HT1080 (cell line): ENCODE results near the gene ARID1B. TPM values are rescaled to one million over a fixed set of nuclear protein-coding genes. Genes with fewer than 3 reads are reported as not detected.

Source experiments
- DNase-seq: peaks from one replicate; pipeline ENCODE4 v3.0.0-alpha.2; 2015; ENCODE audit warnings: low read depth
- polyA plus RNA-seq, 2 experiments: library from polyadenylated mRNA; depleted of rRNA; stranded (reverse); fragments of >200 nt; gene quantifications; 2 replicates each; pipeline ENCODE4 v1.2.3, GENCODE V29; 2015
- total RNA-seq: library from RNA; depleted of rRNA; stranded (reverse); fragments of >200 nt; shearing (Covaris generic); gene quantifications from 2 replicates; pipeline ENCODE4 v1.2.3, GENCODE V29; 2014; rRNA removed

ARID1B gene
- 11.2 and 15.5 TPM in 2 replicates for total RNA-seq
- 16.0 and 20.9 TPM in 2 replicates for polyA plus RNA-seq (2015; cell fraction: cytosol; rRNA removed)
- 23.8 and 26.2 TPM in 2 replicates for polyA plus RNA-seq (2015; cell fraction: nucleus; rRNA removed)

DNA sequence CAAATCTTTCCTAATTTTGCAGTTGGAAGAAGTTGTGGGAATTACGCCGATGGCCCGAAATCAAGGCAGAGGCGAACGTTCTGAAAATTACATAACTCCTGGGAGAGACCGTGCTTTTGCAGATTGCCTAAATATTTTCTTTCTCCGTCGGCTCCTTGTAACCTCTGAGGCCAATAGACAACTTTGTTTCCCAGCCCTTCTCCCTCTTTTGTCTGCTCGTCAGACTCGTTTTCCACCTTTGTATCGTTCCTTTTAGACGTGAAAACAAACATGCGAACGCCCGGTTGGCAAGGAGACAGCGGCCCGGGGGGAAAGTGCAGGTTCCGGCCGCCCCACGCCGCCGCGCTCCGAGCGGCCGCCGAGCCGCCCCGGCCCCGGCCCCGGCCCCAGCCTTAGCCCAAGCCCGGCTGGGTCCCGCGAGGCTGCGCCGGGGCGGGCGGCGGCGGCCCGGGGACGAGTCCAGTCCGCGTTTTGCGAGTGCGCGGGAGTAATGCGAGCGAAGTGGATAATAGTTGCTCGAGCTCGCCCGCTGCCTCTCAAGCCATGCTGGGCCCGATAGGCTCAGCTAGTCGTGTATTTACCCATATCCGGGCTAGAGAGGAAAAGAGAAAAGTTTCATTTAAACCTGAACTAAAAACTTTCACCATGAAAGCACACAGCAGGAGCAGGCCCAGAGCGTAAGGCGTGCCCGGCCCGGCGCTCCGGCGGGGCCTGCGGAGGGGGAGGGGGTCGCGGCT is at the start of gene ARID1B:
Gene ARID1B (plus strand): TSS at position 539 of the 737 bp plus-strand sequence. CDS start 303 bp downstream, outside the sequence.
- DNase-seq, result peak; percentile 65

GRCh38 chr6:156727715-156728385 is 49.3 kb upstream of the ARID1B start:
- no peak for DNase-seq

GRCh38 chr6:156729248-156729647 is 47.9 kb upstream of the ARID1B start:
- DNase-seq, result peak; percentile 87

- peak; percentile 64 for DNase-seq
These were observed 45.8 kb upstream of the ARID1B start for GRCh38 chr6:156731396-156731795.

DNA sequence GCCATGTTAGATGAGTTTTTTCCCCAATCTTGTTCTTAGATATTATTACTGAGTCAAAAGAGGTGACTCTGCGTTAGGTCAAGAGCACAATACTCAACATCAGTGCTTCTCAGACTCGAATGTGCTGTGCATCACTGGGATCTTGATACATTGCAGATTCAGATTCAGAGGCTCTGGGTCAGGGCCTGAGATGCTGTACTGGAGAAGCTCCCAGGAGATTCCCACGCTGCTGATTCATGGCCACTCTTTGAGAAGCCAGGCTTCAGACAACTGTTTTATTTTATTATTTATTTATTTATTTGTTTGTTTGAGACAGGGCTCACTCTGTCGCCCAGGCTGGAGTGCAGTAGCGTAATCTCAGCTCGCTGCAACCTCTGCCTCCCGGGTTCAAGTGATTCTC is 41.4 kb upstream of the ARID1B start:
- DNase-seq, result no peak

GRCh38 chr6:156740604-156741003 is 36.6 kb upstream of the ARID1B start:
- no peak for DNase-seq

GRCh38 chr6:156741287-156742073 is 35.7 kb upstream of the ARID1B start:
- no peak for DNase-seq

- DNase-seq, result no peak
These were observed 29.5 kb upstream of the ARID1B start for GRCh38 chr6:156747715-156748114.

- no peak for DNase-seq
These were observed 28.7 kb upstream of the ARID1B start for GRCh38 chr6:156748504-156748903.

- no peak for DNase-seq
These were observed 24.4 kb upstream of the ARID1B start for GRCh38 chr6:156752666-156753301.

DNA sequence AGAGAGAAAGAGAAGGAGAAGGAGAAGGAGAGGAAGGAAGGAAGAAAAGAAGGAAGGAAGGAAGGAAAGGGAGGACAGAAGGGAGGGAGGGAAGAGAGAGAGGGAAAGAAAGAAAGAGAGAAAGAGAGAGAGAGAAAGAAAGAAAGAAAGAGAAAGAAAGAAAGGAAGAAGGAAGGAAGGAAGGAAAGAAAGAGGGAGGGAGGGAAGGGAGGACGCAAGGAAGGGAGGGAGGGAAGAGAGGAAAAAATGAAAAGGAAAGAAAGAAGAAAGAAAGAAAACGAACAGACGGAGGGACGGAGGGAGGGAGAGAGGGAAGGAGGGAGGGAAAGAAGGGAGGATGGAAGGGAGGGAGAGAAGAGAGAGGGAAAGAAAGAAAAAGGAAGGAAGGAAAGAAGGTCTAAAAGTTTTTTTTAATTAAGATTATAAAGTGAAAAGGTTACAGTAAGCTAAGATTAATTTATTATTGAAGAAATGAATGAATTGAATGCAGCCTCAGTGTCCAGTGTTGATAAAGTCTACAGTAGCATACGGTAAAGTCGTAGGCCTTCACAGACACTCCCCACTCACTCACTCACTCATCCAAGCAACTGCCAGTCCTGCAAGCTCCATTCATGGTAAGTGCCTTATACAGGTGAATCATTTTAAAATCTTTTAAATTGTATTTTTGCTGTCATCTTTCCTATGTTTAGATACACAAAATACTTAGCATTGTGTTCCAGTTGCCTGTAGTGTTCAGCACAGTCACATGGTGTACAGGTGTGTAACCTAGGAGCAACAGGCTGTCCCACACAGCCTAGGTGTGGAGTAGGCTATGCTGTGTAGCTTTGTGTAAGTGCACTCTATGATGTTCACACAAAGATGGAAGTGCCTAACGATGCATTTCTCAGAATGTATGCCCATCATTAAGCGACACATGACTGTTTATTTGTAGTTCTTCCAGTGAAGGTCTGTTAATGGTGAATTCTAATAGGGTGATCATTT is 20.3 kb upstream of the ARID1B start:
- DNase-seq, result no peak

- DNase-seq, result no peak
These were observed 19.3 kb upstream of the ARID1B start for GRCh38 chr6:156757849-156758248.

DNA sequence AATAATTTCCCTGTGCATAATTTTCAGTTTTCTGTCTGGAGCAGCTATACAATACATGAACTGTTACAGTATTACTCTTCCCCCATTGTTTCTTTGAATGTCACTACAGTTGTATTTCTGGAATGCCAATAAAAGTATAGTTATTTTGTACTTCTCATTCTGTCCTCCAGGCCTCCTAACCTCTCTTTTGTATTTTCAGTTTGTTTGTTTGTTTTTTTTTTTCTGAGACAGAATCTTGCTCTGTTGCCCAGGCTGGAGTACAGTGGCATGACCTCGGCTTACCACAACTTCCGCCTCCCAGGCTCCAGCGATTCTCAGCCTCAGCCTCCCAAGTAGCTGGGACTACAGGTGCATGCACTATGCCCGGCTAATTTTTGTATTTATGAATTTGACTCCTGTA is 16.8 kb upstream of the ARID1B start:
- no peak for DNase-seq

DNA sequence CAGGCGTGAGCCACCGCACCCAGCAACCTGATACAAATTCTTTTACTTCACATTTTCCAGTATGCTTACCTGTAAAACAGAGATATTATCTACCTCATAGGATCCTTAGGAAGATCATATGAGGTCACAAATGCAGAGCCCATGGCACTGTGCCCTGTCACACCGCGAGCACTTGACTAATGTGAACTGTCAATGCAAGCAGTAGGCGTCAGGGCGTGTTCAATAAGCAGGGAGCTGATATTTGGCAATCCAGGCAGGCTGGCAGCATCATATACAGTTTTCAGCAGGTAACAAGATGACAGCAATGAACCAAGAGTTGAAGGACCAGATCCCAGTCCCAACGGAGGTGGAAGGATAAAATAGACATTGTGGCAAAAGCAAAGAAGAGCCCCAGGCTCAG is 14.6 kb upstream of the ARID1B start:
- no peak for DNase-seq

GRCh38 chr6:156765117-156765516 is 12.1 kb upstream of the ARID1B start:
- no peak for DNase-seq

GRCh38 chr6:156767603-156768467 is 9.3 kb upstream of the ARID1B start:
- no peak for DNase-seq

DNA sequence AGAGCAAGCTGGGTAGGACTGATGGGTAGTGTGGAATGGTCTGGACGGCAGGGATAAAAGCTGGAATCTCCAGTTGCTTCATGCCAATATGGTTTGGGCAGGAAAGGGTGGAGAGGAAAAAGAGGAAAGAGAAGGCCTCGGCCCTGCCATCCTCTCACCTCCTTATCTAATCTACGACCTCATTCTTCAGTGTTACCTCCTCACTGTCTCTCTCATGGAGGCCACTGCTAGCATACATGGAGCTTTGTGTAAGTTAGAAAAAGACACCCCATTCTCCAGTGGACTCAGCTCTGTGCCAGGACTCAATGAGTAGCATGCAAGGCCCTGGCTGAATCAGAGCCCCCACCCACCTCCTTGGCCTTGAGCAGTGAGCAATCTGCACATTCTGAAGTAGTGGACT is 6.1 kb upstream of the ARID1B start:
- no peak for DNase-seq

GRCh38 chr6:156771761-156772160 is 5.4 kb upstream of the ARID1B start:
- no peak for DNase-seq

DNA sequence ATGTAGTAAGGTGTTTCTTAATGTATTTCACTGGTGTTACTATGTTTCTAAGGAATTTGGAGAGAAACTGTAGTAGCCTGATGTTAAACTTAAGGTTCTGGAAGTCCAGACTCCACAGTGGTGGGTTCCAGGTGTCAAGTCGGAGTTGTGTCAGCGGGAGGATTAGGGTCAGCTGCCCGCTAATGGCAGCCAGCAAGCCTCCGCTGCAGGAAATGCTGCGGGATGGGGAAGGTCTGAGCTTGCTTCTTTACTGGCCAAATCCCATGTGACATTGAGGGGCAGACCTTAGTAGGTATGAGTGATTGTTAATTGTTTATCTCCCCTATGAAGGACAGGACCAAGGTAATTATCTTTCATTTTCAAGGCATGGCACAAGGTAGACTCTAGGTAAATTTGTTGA is 3.7 kb upstream of the ARID1B start:
- no peak for DNase-seq
